Measurements from ENCODE around the gene PIGX. TPM values are rescaled to one million over a fixed set of nuclear protein-coding genes. Genes with fewer than 3 reads are reported as not detected.

PIGX gene
- 28.0 and 33.5 TPM in 2 replicates for total RNA-seq (ENCODE audit: low replicate concordance)

- DNase-seq (ENCODE audit: low read depth) = peak; percentile 81
- TF ChIP-seq CTCF (IDR thresholded peaks at IDR 0.05; ENCODE audit: insufficient read depth, low read length) = no peak
- H3K4me3 ChIP-seq (ENCODE audit: low read depth, low read length) = peak within 1 kb of the TSS; percentile 83
Observed at GRCh38 chr3:196711838-196712513, at the start of gene PIGX, which contains the start of gene CEP19. PIGX (plus strand) TSS chr3:196712377. CEP19 (minus strand) TSS chr3:196712250; CDS start chr3:196708657, 3,593 bp downstream.

GRCh38 chr3:196662711-196663571, 49.2 kb upstream of the PIGX start:
- peak; percentile 37 for DNase-seq (ENCODE audit: low read depth)
- TF ChIP-seq CTCF (IDR thresholded peaks at IDR 0.05; ENCODE audit: insufficient read depth, low read length) = no peak
- no peak overlapping the region for H3K4me3 ChIP-seq (ENCODE audit: low read depth, low read length)

GRCh38 chr3:196666001-196666867, 45.9 kb upstream of the PIGX start:
- DNase-seq (ENCODE audit: low read depth) = peak; percentile 49
- no peak overlapping the region for H3K4me3 ChIP-seq (ENCODE audit: low read depth, low read length)
- no peak for TF ChIP-seq CTCF (IDR thresholded peaks at IDR 0.05; ENCODE audit: insufficient read depth, low read length)

GRCh38 chr3:196667056-196667825, 44.9 kb upstream of the PIGX start:
- TF ChIP-seq CTCF (IDR thresholded peaks at IDR 0.05; ENCODE audit: insufficient read depth, low read length) = no peak
- DNase-seq (ENCODE audit: low read depth) = no peak
- no peak overlapping the region for H3K4me3 ChIP-seq (ENCODE audit: low read depth, low read length)

- DNase-seq (ENCODE audit: low read depth) = no peak
- TF ChIP-seq CTCF (IDR thresholded peaks at IDR 0.05; ENCODE audit: insufficient read depth, low read length) = no peak
- H3K4me3 ChIP-seq (ENCODE audit: low read depth, low read length) = no peak overlapping the region
Observed at GRCh38 chr3:196670339-196670738, 41.8 kb upstream of the PIGX start.

GRCh38 chr3:196673632-196674031, 38.5 kb upstream of the PIGX start:
- TF ChIP-seq CTCF (IDR thresholded peaks at IDR 0.05; ENCODE audit: insufficient read depth, low read length) = no peak
- DNase-seq (ENCODE audit: low read depth) = no peak

More at GRCh38 chr3:196673632-196674031, 38.5 kb upstream of the PIGX start:
- H3K4me3 ChIP-seq (ENCODE audit: low read depth, low read length) = no peak overlapping the region
